HEK293 (cell line): Measurements from ENCODE around the gene PROK2.

Experiments
- CTCF ChIA-PET: fragments of 350-600 bp; formaldehyde crosslinking; extraction: SDS; loops from one replicate; lab custom pipeline; 2021; ENCODE audit warnings: antibody characterized with exemption; lab: Yijun Ruan, JAX
- POLR2A ChIA-PET: fragments of 300-600 bp; formaldehyde crosslinking; extraction: SDS; loops from one replicate; lab custom pipeline; 2020; ENCODE audit warnings: antibody characterized with exemption, inconsistent platforms; lab: Yijun Ruan, JAX
- H3K27ac ChIP-seq: fragments of 200-500 bp; sonication (Bioruptor generic); 2 replicates; pipeline ENCODE4 v1.5.1; 2014; ENCODE audit warnings: low read depth, low read length, control low read depth, inconsistent platforms; ENCODE audit errors: extremely low read depth
- H3K36me3 ChIP-seq, 2 experiments: fragments of 200-500 bp in 1 of 2; sonication (Bioruptor generic) in 1 of 2; 1 replicate in 1 of 2; 2 replicates in 1 of 2; pipeline ENCODE4 v1.5.1; 2014 to 2017; ENCODE audit warnings: inconsistent platforms in 2 of 2, low read length in 2 of 2; ENCODE audit not compliant: control insufficient read depth in 2 of 2, insufficient read depth in 1 of 2
- H3K4me1 ChIP-seq: fragments of 200-500 bp; sonication (Bioruptor generic); 2 replicates; pipeline ENCODE4 v1.5.1; 2014; ENCODE audit warnings: mild to moderate bottlenecking, low read length, inconsistent platforms; ENCODE audit not compliant: control insufficient read depth, insufficient read depth
- H3K4me3 ChIP-seq: 2 replicates; pipeline ENCODE4 v1.5.1; 2011; ENCODE audit warnings: low read depth, mild to moderate bottlenecking, control low read depth, low read length, moderate library complexity
- H3K9me3 ChIP-seq: fragments of 200-500 bp; sonication (Bioruptor generic); 2 replicates; pipeline ENCODE4 v1.5.1; 2014; ENCODE audit warnings: low read depth, low read length, inconsistent platforms; ENCODE audit not compliant: control insufficient read depth, insufficient read depth
- MEIS1 ChIP-seq: sonication (generic); formaldehyde crosslinking; IDR thresholded peaks from 2 replicates; pipeline ENCODE4 v1.8.1; 2022; ENCODE audit warnings: missing genetic modification reagents, mild to moderate bottlenecking, borderline replicate concordance
- ZBTB21 ChIP-seq: fragments of 450-650 bp; formaldehyde crosslinking; IDR thresholded peaks from 2 replicates; pipeline ENCODE4 v1.5.1; 2017; ENCODE audit warnings: missing biosample characterization, missing genetic modification characterization
- ZNF121 ChIP-seq: fragments of 450-650 bp; formaldehyde crosslinking; IDR thresholded peaks from 2 replicates; pipeline ENCODE4 v1.5.1; 2016; ENCODE audit warnings: missing biosample characterization, missing genetic modification characterization
- ZNF311 ChIP-seq: fragments of 450-650 bp; formaldehyde crosslinking; IDR thresholded peaks from 2 replicates; pipeline ENCODE4 v1.5.1; 2017; ENCODE audit warnings: missing biosample characterization, missing genetic modification characterization, borderline replicate concordance
- ZNF350 ChIP-seq: fragments of 450-650 bp; formaldehyde crosslinking; IDR thresholded peaks from 2 replicates; pipeline ENCODE4 v1.5.0; 2017; ENCODE audit warnings: missing biosample characterization, mild to moderate bottlenecking, missing genetic modification characterization
- ZNF362 ChIP-seq: fragments of 450-650 bp; formaldehyde crosslinking; IDR thresholded peaks from 2 replicates; pipeline ENCODE4 v1.5.1; 2016; ENCODE audit warnings: missing biosample characterization, missing genetic modification characterization
- ZNF416 ChIP-seq: fragments of 450-650 bp; formaldehyde crosslinking; IDR thresholded peaks from 2 replicates; pipeline ENCODE4 v1.5.1; 2016; ENCODE audit warnings: missing biosample characterization, missing genetic modification characterization
- ZNF544 ChIP-seq: fragments of 450-650 bp; formaldehyde crosslinking; IDR thresholded peaks from 2 replicates; pipeline ENCODE4 v1.5.0; 2017; ENCODE audit warnings: missing biosample characterization, missing genetic modification characterization
- ZNF660 ChIP-seq: fragments of 450-650 bp; IDR thresholded peaks from 2 replicates; pipeline ENCODE4 v1.5.1; 2018; ENCODE audit warnings: missing biosample characterization, mild to moderate bottlenecking, missing genetic modification characterization
- ZNF785 ChIP-seq: fragments of 450-650 bp; formaldehyde crosslinking; IDR thresholded peaks from 2 replicates; pipeline ENCODE4 v1.5.1; 2016; ENCODE audit warnings: missing biosample characterization, missing genetic modification characterization
- ZXDB ChIP-seq: fragments of 450-650 bp; formaldehyde crosslinking; IDR thresholded peaks from 2 replicates; pipeline ENCODE4 v1.5.1; 2016; ENCODE audit warnings: missing biosample characterization, missing genetic modification characterization
- TF ChIP-seq, protein P1 (sequence below): fragments of 450-650 bp; formaldehyde crosslinking; conservative IDR thresholded peaks from 2 replicates; pipeline ENCODE4 v1.5.1; 2016; ENCODE audit warnings: low read depth, missing biosample characterization, missing genetic modification characterization
- TF ChIP-seq, protein P2 (sequence below): fragments of 450-650 bp; formaldehyde crosslinking; IDR thresholded peaks from 2 replicates; pipeline ENCODE4 v1.5.1; 2017; ENCODE audit warnings: missing biosample characterization, missing genetic modification characterization
- TF ChIP-seq, protein P3 (sequence below): fragments of 450-650 bp; formaldehyde crosslinking; IDR thresholded peaks from 2 replicates; pipeline ENCODE4 v1.5.1; 2016; ENCODE audit warnings: missing biosample characterization, missing genetic modification characterization
- TF ChIP-seq, protein P4 (sequence below): fragments of 450-650 bp; formaldehyde crosslinking; IDR thresholded peaks from 2 replicates; pipeline ENCODE4 v1.5.1; 2016; ENCODE audit warnings: missing biosample characterization, missing genetic modification characterization
- TF ChIP-seq, protein P5 (sequence below): fragments of 450-650 bp; formaldehyde crosslinking; IDR thresholded peaks from 2 replicates; pipeline ENCODE4 v1.5.1; 2016; ENCODE audit warnings: missing biosample characterization, missing genetic modification characterization
- TF ChIP-seq, protein P6 (sequence below): fragments of 450-650 bp; formaldehyde crosslinking; IDR thresholded peaks from 2 replicates; pipeline ENCODE4 v1.5.1; 2017; ENCODE audit warnings: missing biosample characterization, mild to moderate bottlenecking, missing genetic modification characterization, moderate library complexity

Gene PROK2

DNA sequence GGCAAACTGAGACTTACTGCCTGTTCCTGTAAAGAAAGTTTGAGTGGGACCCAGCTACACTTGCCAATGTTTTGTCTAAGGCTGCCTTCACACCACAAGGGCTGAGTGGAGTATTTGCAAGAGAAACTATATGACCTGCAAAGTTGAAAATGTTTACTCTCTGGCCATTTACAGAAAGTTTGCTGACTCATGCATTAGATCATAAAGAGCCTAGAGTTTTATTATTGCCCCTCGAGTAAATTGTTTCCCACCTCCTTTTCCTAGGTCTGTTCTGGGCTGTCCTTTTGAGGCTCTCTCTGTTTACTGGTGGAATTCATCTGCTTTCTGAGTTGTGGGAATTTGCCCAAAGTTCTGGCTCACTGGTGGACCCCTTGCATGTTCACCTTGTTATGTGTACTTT, 6.7 kb upstream of the PROK2 start:
- Histone ChIP-seq H3K27ac (no peak overlapping the region), H3K4me3 (no peak overlapping the region), H3K36me3 (no peaks in the 10 kb centered on the region), H3K9me3 (no peaks in the 10 kb centered on the region), H3K4me1 (no peaks in the 10 kb centered on the region)
- ChIA-PET POLR2A (no interaction called here), CTCF (no interaction called here)
- no peak for TF ChIP-seq ZNF311 (tag by site-specific recombination)
- no peak for TF ChIP-seq MEIS1 (CRISPR knock-in tag)
- TF ChIP-seq, protein P1, sequence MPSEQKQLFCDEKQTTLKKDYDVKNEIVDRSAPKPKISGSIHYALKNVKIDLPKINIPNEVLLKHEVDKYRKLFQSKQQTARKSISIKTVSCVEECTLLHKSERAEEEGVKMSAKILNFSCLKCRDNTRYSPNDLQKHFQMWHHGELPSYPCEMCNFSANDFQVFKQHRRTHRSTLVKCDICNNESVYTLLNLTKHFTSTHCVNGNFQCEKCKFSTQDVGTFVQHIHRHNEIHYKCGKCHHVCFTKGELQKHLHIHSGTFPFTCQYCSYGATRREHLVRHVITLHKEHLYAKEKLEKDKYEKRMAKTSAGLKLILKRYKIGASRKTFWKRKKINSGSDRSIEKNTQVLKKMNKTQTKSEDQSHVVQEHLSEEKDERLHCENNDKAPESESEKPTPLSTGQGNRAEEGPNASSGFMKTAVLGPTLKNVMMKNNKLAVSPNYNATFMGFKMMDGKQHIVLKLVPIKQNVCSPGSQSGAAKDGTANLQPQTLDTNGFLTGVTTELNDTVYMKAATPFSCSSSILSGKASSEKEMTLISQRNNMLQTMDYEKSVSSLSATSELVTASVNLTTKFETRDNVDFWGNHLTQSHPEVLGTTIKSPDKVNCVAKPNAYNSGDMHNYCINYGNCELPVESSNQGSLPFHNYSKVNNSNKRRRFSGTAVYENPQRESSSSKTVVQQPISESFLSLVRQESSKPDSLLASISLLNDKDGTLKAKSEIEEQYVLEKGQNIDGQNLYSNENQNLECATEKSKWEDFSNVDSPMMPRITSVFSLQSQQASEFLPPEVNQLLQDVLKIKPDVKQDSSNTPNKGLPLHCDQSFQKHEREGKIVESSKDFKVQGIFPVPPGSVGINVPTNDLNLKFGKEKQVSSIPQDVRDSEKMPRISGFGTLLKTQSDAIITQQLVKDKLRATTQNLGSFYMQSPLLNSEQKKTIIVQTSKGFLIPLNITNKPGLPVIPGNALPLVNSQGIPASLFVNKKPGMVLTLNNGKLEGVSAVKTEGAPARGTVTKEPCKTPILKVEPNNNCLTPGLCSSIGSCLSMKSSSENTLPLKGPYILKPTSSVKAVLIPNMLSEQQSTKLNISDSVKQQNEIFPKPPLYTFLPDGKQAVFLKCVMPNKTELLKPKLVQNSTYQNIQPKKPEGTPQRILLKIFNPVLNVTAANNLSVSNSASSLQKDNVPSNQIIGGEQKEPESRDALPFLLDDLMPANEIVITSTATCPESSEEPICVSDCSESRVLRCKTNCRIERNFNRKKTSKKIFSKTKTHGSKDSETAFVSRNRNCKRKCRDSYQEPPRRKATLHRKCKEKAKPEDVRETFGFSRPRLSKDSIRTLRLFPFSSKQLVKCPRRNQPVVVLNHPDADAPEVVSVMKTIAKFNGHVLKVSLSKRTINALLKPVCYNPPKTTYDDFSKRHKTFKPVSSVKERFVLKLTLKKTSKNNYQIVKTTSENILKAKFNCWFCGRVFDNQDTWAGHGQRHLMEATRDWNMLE, result no peak
- TF ChIP-seq, protein P2, sequence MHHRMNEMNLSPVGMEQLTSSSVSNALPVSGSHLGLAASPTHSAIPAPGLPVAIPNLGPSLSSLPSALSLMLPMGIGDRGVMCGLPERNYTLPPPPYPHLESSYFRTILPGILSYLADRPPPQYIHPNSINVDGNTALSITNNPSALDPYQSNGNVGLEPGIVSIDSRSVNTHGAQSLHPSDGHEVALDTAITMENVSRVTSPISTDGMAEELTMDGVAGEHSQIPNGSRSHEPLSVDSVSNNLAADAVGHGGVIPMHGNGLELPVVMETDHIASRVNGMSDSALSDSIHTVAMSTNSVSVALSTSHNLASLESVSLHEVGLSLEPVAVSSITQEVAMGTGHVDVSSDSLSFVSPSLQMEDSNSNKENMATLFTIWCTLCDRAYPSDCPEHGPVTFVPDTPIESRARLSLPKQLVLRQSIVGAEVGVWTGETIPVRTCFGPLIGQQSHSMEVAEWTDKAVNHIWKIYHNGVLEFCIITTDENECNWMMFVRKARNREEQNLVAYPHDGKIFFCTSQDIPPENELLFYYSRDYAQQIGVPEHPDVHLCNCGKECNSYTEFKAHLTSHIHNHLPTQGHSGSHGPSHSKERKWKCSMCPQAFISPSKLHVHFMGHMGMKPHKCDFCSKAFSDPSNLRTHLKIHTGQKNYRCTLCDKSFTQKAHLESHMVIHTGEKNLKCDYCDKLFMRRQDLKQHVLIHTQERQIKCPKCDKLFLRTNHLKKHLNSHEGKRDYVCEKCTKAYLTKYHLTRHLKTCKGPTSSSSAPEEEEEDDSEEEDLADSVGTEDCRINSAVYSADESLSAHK (tag by site-specific recombination), result no peak
- TF ChIP-seq, protein P3, sequence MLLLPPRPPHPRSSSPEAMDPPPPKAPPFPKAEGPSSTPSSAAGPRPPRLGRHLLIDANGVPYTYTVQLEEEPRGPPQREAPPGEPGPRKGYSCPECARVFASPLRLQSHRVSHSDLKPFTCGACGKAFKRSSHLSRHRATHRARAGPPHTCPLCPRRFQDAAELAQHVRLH, result no peak
- TF ChIP-seq, protein P4, sequence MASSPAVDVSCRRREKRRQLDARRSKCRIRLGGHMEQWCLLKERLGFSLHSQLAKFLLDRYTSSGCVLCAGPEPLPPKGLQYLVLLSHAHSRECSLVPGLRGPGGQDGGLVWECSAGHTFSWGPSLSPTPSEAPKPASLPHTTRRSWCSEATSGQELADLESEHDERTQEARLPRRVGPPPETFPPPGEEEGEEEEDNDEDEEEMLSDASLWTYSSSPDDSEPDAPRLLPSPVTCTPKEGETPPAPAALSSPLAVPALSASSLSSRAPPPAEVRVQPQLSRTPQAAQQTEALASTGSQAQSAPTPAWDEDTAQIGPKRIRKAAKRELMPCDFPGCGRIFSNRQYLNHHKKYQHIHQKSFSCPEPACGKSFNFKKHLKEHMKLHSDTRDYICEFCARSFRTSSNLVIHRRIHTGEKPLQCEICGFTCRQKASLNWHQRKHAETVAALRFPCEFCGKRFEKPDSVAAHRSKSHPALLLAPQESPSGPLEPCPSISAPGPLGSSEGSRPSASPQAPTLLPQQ (tag by site-specific recombination), result peak; percentile 21; the same call in 1 of the 2 replicates
- TF ChIP-seq, protein P5, sequence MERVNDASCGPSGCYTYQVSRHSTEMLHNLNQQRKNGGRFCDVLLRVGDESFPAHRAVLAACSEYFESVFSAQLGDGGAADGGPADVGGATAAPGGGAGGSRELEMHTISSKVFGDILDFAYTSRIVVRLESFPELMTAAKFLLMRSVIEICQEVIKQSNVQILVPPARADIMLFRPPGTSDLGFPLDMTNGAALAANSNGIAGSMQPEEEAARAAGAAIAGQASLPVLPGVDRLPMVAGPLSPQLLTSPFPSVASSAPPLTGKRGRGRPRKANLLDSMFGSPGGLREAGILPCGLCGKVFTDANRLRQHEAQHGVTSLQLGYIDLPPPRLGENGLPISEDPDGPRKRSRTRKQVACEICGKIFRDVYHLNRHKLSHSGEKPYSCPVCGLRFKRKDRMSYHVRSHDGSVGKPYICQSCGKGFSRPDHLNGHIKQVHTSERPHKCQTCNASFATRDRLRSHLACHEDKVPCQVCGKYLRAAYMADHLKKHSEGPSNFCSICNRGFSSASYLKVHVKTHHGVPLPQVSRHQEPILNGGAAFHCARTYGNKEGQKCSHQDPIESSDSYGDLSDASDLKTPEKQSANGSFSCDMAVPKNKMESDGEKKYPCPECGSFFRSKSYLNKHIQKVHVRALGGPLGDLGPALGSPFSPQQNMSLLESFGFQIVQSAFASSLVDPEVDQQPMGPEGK (tag by site-specific recombination), result no peak
- TF ChIP-seq, protein P6, sequence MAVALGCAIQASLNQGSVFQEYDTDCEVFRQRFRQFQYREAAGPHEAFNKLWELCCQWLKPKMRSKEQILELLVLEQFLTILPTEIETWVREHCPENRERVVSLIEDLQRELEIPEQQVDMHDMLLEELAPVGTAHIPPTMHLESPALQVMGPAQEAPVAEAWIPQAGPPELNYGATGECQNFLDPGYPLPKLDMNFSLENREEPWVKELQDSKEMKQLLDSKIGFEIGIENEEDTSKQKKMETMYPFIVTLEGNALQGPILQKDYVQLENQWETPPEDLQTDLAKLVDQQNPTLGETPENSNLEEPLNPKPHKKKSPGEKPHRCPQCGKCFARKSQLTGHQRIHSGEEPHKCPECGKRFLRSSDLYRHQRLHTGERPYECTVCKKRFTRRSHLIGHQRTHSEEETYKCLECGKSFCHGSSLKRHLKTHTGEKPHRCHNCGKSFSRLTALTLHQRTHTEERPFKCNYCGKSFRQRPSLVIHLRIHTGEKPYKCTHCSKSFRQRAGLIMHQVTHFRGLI (tag by site-specific recombination), result no peak
- TF ChIP-seq ZBTB21 (tag by site-specific recombination), result no peak
- TF ChIP-seq ZNF785 (tag by site-specific recombination), result no peak
- no peak for TF ChIP-seq ZNF362 (tag by site-specific recombination)
- TF ChIP-seq ZNF544 (tag by site-specific recombination), result no peak
- 0 out of 2 replicates have a peak, but pooled peaks have one; percentile 20 for TF ChIP-seq ZNF660 (tag by site-specific recombination)
- no peak for TF ChIP-seq ZXDB (tag by site-specific recombination)
- TF ChIP-seq ZNF350 (tag by site-specific recombination), result no peak
- TF ChIP-seq ZNF121, result no peak
- TF ChIP-seq ZNF416, result no peak
